Uterus (tissue), 2 donors: Measurements from ENCODE around the gene TMEM52B.

Experiments used
- CTCF ChIP-seq, 4 experiments: fragments of 200-600 bp in 2 of 4; fragments of 450-650 bp in 2 of 4; sonication (generic) in 2 of 4; IDR thresholded peaks; one replicate each; pipeline ENCODE4 v1.5.1; 2016 to 2019; ENCODE audit warnings: antibody characterized with exemption in 4 of 4, mild to moderate bottlenecking in 2 of 4, moderate library complexity in 1 of 4
- POLR2A ChIP-seq, 2 donors: fragments of 450-650 bp; IDR thresholded peaks; one replicate each; pipeline ENCODE4 v1.6.1; 2016; ENCODE audit warnings: antibody characterized with exemption in 2 of 2, mild to moderate bottlenecking in 1 of 2, moderate library complexity in 1 of 2

- TF ChIP-seq CTCF (IDR thresholded peaks at IDR 0.05) = no peak
- no peak for TF ChIP-seq POLR2A (IDR thresholded peaks at IDR 0.05)
Observed at GRCh38 chr12:10221846-10222245, 43.0 kb downstream of the TMEM52B start.
